Muscle layer of colon (tissue), 2 donors: ENCODE results near the gene OR2A7.
"Not testable (repeated sequence)": the region's sequence is repeated elsewhere in the genome, so short reads cannot be mapped to it uniquely, and the experiment has no call there.

Experiments used
- H3K27ac ChIP-seq: one replicate; pipeline ENCODE4 v1.7.0; 2013; ENCODE audit warnings: low read depth, mild to moderate bottlenecking, low read length, moderate library complexity
- H3K27me3 ChIP-seq, 2 donors: one replicate each; pipeline ENCODE4 v1.7.0; 2013; ENCODE audit warnings: low read length in 2 of 2, mild to moderate bottlenecking in 2 of 2; ENCODE audit not compliant: insufficient read depth in 2 of 2, control insufficient read depth in 1 of 2
- H3K36me3 ChIP-seq: one replicate; pipeline ENCODE4 v1.7.0; 2013; ENCODE audit warnings: mild to moderate bottlenecking, low read length; ENCODE audit not compliant: insufficient read depth
- H3K4me1 ChIP-seq: one replicate; pipeline ENCODE4 v1.7.0; 2013; ENCODE audit warnings: mild to moderate bottlenecking, low read length; ENCODE audit not compliant: insufficient read depth
- H3K4me3 ChIP-seq, 2 donors: one replicate each; pipeline ENCODE4 v1.7.0; 2013; ENCODE audit warnings: low read length in 2 of 2, low read depth in 1 of 2, mild to moderate bottlenecking in 1 of 2, moderate library complexity in 1 of 2
- H3K9ac ChIP-seq: one replicate; pipeline ENCODE4 v1.7.0; 2013; ENCODE audit warnings: low read length
- H3K9me3 ChIP-seq: one replicate; pipeline ENCODE4 v1.7.0; 2013; ENCODE audit warnings: mild to moderate bottlenecking, low read length
- donor health status: abdominal sarcoma.
- donor health status: Adenocarcinoma of cecum.

The OR2A7 gene

DNA sequence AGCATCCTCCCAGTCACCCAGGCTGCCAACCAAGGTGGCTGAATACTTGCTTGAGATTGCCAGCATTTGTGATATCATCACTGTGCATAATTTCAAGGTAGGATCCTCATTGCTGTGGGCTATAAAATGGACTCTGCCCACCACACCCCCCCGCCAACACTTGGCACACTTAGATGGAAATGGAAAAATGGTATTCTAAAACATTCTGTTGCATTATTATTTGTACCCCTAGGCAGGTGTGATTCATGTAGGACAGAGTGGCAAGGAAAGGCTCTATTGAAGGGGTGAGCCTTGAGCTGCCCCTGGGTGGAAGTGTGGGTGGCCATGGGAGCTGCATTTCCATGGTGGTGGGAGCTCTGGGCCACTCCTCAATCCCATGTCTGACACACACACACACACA is 46.0 kb downstream of the OR2A7 start:
- H3K4me1 ChIP-seq = not testable (repeated sequence)

DNA sequence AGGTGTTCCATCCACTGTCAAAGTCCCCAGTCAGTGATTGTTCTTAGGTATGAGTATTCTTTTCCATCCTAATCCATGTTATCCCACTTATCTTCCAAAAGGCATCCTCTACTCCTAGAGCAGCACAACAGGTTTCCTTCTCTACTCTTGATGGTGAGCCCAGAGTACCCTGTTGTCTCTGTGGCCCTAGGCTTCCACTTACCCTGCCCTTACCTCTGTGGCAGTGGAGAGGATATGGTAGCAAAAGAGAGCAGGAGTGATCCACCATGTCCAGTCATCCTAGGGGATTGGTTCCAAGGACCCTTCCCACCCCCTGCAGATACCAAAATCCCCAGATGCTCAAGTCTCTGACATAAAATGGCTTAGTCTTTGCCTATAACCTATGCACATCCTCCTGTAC is 47.4 kb downstream of the OR2A7 start:
- not testable (repeated sequence) for H3K4me1 ChIP-seq, H3K9ac ChIP-seq, H3K4me3 ChIP-seq, H3K9me3 ChIP-seq, H3K27me3 ChIP-seq, H3K36me3 ChIP-seq, H3K27ac ChIP-seq

More for the DNA sequence above, 46.0 kb downstream of the OR2A7 start:
- not testable (repeated sequence) for H3K4me3 ChIP-seq, H3K9ac ChIP-seq, H3K27me3 ChIP-seq, H3K27ac ChIP-seq, H3K9me3 ChIP-seq, H3K36me3 ChIP-seq
